Gastrocnemius medialis (tissue), 4 donors: Measurements from ENCODE around the gene CFAP69.
"Not testable (repeated sequence)": the region's sequence is repeated elsewhere in the genome, so short reads cannot be mapped to it uniquely, and the experiment has no call there.

Source experiments
- POLR2A ChIP-seq, 2 donors: fragments of 450-650 bp; IDR thresholded peaks; one replicate each; pipeline ENCODE4 v1.6.1; 2017; ENCODE audit warnings: antibody characterized with exemption in 2 of 2, mild to moderate bottlenecking in 2 of 2, moderate library complexity in 2 of 2
- TF ChIP-seq, protein P1 (sequence below), 5 experiments: fragments of 450-650 bp in 3 of 5; fragments of 200-600 bp in 2 of 5; sonication (generic) in 2 of 5; IDR thresholded peaks in 4 of 5; conservative IDR thresholded peaks in 1 of 5; 1 replicate in 4 of 5; 2 replicates in 1 of 5; pipeline ENCODE4 v1.5.1; 2016 to 2019; ENCODE audit warnings: antibody characterized with exemption in 5 of 5, mild to moderate bottlenecking in 3 of 5, moderate library complexity in 3 of 5

DNA sequence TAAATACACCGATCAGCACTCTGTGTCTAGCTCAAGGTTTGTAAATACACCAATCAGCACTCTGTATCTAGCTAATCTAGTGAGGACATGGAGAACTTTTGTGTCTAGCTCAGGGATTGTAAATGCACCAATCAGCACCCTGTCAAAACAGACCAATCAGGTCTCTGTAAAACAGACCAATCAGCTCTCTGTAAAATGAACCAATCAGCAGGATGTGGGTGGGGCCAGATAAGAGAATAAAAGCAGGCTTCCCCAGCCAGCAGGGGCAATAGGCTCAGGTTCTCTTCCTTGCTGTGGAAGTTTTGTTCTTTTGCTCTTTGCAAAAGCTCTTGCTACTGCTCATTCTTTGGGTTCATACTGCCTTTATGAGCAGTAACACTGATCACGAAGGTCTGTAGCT, 90.0 kb downstream of the CFAP69 start:
- TF ChIP-seq, protein P1, sequence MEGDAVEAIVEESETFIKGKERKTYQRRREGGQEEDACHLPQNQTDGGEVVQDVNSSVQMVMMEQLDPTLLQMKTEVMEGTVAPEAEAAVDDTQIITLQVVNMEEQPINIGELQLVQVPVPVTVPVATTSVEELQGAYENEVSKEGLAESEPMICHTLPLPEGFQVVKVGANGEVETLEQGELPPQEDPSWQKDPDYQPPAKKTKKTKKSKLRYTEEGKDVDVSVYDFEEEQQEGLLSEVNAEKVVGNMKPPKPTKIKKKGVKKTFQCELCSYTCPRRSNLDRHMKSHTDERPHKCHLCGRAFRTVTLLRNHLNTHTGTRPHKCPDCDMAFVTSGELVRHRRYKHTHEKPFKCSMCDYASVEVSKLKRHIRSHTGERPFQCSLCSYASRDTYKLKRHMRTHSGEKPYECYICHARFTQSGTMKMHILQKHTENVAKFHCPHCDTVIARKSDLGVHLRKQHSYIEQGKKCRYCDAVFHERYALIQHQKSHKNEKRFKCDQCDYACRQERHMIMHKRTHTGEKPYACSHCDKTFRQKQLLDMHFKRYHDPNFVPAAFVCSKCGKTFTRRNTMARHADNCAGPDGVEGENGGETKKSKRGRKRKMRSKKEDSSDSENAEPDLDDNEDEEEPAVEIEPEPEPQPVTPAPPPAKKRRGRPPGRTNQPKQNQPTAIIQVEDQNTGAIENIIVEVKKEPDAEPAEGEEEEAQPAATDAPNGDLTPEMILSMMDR (IDR thresholded peaks at IDR 0.05 in 4 of 5, conservative IDR thresholded peaks at IDR 0.05 in 1 of 5): not testable (repeated sequence)
- TF ChIP-seq POLR2A (IDR thresholded peaks at IDR 0.05): not testable (repeated sequence)
